H9 (cell line): ENCODE data around the gene ZDHHC1. TPM values are rescaled to one million over a fixed set of nuclear protein-coding genes. Genes with fewer than 3 reads are reported as not detected.

Source experiments
- DNase-seq: peaks from one replicate; pipeline ENCODE4 v3.0.0-alpha.2; 2017
- H2AFZ ChIP-seq: one replicate; pipeline ENCODE4 v1.6.1; 2013; ENCODE audit warnings: mild to moderate bottlenecking, low read length, control low read depth, moderate library complexity
- H2AK5ac ChIP-seq: 2 replicates; pipeline ENCODE4 v1.6.1; 2013; ENCODE audit warnings: low read length, control low read depth, mixed read lengths; ENCODE audit not compliant: insufficient read length
- H2BK120ac ChIP-seq: one replicate; pipeline ENCODE4 v1.6.1; 2013; ENCODE audit warnings: low read depth, mild to moderate bottlenecking, low read length, control low read depth, inconsistent platforms; ENCODE audit not compliant: poor library complexity, severe bottlenecking
- H2BK12ac ChIP-seq: 2 replicates; pipeline ENCODE4 v1.6.1; 2013; ENCODE audit warnings: low read length, control low read depth, mixed read lengths, low read depth; ENCODE audit not compliant: insufficient read length
- H2BK15ac ChIP-seq: 2 replicates; pipeline ENCODE4 v1.6.1; 2013; ENCODE audit warnings: low read depth, low read length, control low read depth
- H2BK20ac ChIP-seq: one replicate; pipeline ENCODE4 v1.6.1; 2013; ENCODE audit warnings: low read depth, mild to moderate bottlenecking, low read length, control low read depth, inconsistent platforms; ENCODE audit not compliant: poor library complexity, severe bottlenecking
- H2BK5ac ChIP-seq: 2 replicates; pipeline ENCODE4 v1.6.1; 2013; ENCODE audit warnings: low read length, control low read depth, mixed read lengths; ENCODE audit not compliant: insufficient read length
- H3K14ac ChIP-seq: 2 replicates; pipeline ENCODE4 v1.6.1; 2013; ENCODE audit warnings: low read length, control low read depth; ENCODE audit not compliant: insufficient read depth
- H3K18ac ChIP-seq: 2 replicates; pipeline ENCODE4 v1.6.1; 2013; ENCODE audit warnings: low read depth, mild to moderate bottlenecking, mixed read lengths, low read length, control low read depth; ENCODE audit not compliant: insufficient read length
- H3K23ac ChIP-seq: 2 replicates; pipeline ENCODE4 v1.6.1; 2013; ENCODE audit warnings: low read length, control low read depth, mixed read lengths, low read depth; ENCODE audit not compliant: insufficient read length
- H3K23me2 ChIP-seq: 2 replicates; pipeline ENCODE4 v1.6.1; 2013; ENCODE audit warnings: low read depth, mild to moderate bottlenecking, mixed read lengths, low read length, control low read depth; ENCODE audit not compliant: insufficient read length, poor library complexity, severe bottlenecking
- H3K27ac ChIP-seq: 2 replicates; pipeline ENCODE4 v1.5.1; 2013; ENCODE audit warnings: low read length, control low read depth, mixed read lengths, low read depth; ENCODE audit not compliant: insufficient read length
- H3K27me3 ChIP-seq: 2 replicates; pipeline ENCODE4 v1.6.1; 2013; ENCODE audit warnings: low read length, control low read depth, inconsistent platforms; ENCODE audit not compliant: insufficient read depth
- H3K4ac ChIP-seq: 2 replicates; pipeline ENCODE4 v1.6.1; 2013; ENCODE audit warnings: low read depth, mild to moderate bottlenecking, control low read depth, inconsistent platforms, low read length, moderate library complexity
- H3K4me1 ChIP-seq: 2 replicates; pipeline ENCODE4 v1.6.1; 2013; ENCODE audit warnings: low read length, control low read depth, inconsistent platforms; ENCODE audit not compliant: insufficient read depth
- H3K4me2 ChIP-seq: 2 replicates; pipeline ENCODE4 v1.6.1; 2013; ENCODE audit warnings: low read length, control low read depth, mixed read lengths; ENCODE audit not compliant: insufficient read length, insufficient read depth
- H3K56ac ChIP-seq: 2 replicates; pipeline ENCODE4 v1.6.1; 2013; ENCODE audit warnings: low read depth, mild to moderate bottlenecking, mixed read lengths, low read length, control low read depth; ENCODE audit not compliant: insufficient read length
- H3K79me1 ChIP-seq: 2 replicates; pipeline ENCODE4 v1.6.1; 2013; ENCODE audit warnings: low read depth, mild to moderate bottlenecking, moderate library complexity, low read length, control low read depth, inconsistent platforms; ENCODE audit not compliant: insufficient read depth, poor library complexity, severe bottlenecking
- H3K79me2 ChIP-seq: 2 replicates; pipeline ENCODE4 v1.6.1; 2013; ENCODE audit warnings: low read length, control low read depth, inconsistent platforms; ENCODE audit not compliant: insufficient read depth
- H3K9ac ChIP-seq: 2 replicates; pipeline ENCODE4 v1.6.1; 2013; ENCODE audit warnings: low read length, control low read depth, mixed read lengths; ENCODE audit not compliant: insufficient read length; ENCODE audit errors: extremely low read depth
- H3K9me3 ChIP-seq: one replicate; pipeline ENCODE4 v1.6.1; 2013; ENCODE audit warnings: low read depth, low read length, inconsistent platforms; ENCODE audit not compliant: control insufficient read depth
- H3T11ph ChIP-seq: one replicate; pipeline ENCODE4 v1.6.1; 2013; ENCODE audit warnings: mild to moderate bottlenecking, low read length, control low read depth, inconsistent platforms
- H4K20me1 ChIP-seq: one replicate; pipeline ENCODE4 v1.6.1; 2013; ENCODE audit not compliant: control insufficient read depth, insufficient read length, insufficient read depth
- H4K5ac ChIP-seq: 2 replicates; pipeline ENCODE4 v1.6.1; 2013; ENCODE audit warnings: low read depth, mild to moderate bottlenecking, mixed read lengths, low read length, control low read depth; ENCODE audit not compliant: insufficient read length
- H4K8ac ChIP-seq: replicated peaks from 2 replicates; pipeline ENCODE4 v1.6.1; 2013; ENCODE audit warnings: low read length, control low read depth, mixed read lengths, low read depth; ENCODE audit not compliant: insufficient read length
- H4K91ac ChIP-seq: 2 replicates; pipeline ENCODE4 v1.6.1; 2013; ENCODE audit warnings: low read depth, mild to moderate bottlenecking, moderate library complexity, mixed read lengths, low read length, control low read depth; ENCODE audit not compliant: insufficient read length
- H3K27ac Mint-ChIP-seq, 3 experiments: 2 replicates in 2 of 3; 3 replicates in 1 of 3; pipeline ENCODE4 v1.8.0; 2020 to 2021; ENCODE audit warnings: mixed read lengths in 3 of 3, mild to moderate bottlenecking in 1 of 3, moderate library complexity in 1 of 3
- H3K27me3 Mint-ChIP-seq: 2 replicates; pipeline ENCODE4 v1.8.0; 2021; ENCODE audit warnings: low read depth, mild to moderate bottlenecking, moderate library complexity, mixed read lengths
- H3K36me3 Mint-ChIP-seq, 3 experiments: 2 replicates in 2 of 3; 3 replicates in 1 of 3; pipeline ENCODE4 v1.8.0; 2020 to 2021; ENCODE audit warnings: low read depth in 3 of 3, mixed read lengths in 3 of 3; ENCODE audit not compliant: insufficient read depth in 1 of 3
- H3K4me1 Mint-ChIP-seq, 2 experiments: 2 replicates each; pipeline ENCODE4 v1.8.0; 2020; ENCODE audit warnings: mixed read lengths in 2 of 2
- H3K4me3 Mint-ChIP-seq, 2 experiments: 2 replicates in 1 of 2; 3 replicates in 1 of 2; pipeline ENCODE4 v1.8.0; 2020 to 2021; ENCODE audit warnings: mild to moderate bottlenecking in 2 of 2, mixed read lengths in 2 of 2, moderate library complexity in 1 of 2
- H3K9me3 Mint-ChIP-seq, 2 experiments: 2 replicates in 1 of 2; 3 replicates in 1 of 2; pipeline ENCODE4 v1.8.0; 2020; ENCODE audit warnings: mild to moderate bottlenecking in 2 of 2, mixed read lengths in 2 of 2, moderate library complexity in 1 of 2
- WGBS: extraction: QIAGEN DNeasy Blood & Tissue Kit; methylation state at CpG from one replicate; pipeline ENCODE4 v1.1.7; 2013; ENCODE audit warnings: missing lambda C conversion rate, low lambda C conversion rate, mixed read lengths; ENCODE audit not compliant: insufficient read length; ENCODE audit errors: extremely low coverage; 5-methylcytosine and 5-hydroxymethylcytosine counted together
- total RNA-seq: library from RNA; stranded (reverse); gene quantifications from 2 replicates; pipeline ENCODE4 v1.2.1, GENCODE V29; 2021
- TF ChIP-seq, protein P1 (sequence below): fragments of 200-600 bp; sonication (generic); conservative IDR thresholded peaks from 3 replicates; pipeline ENCODE4 v1.8.0; 2021; ENCODE audit warnings: antibody characterized with exemption, mild to moderate bottlenecking

ZDHHC1 gene
- total RNA-seq, 1 experiment from 2014 or later: 3.7 TPM

DNA sequence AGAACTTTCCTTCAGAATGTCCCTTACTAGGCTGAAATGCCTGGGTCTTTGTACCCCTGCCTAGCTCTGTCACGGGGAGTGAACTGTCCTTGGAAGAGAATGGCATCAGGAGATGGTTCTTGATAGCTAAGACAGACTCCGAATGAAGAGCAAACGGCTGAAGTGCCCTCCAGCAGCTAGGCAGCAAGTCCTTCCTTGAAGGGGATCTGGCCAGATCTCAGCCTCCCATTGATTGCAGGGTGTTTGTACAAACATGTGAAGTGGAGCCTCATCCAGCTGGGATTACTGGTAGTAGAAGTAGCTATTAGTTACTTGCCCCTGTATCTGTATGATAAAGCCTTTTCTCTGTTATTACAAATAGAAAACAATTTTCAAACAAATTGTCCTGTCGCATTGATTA lies 58.7 kb downstream of the ZDHHC1 start:
- H4K91ac ChIP-seq: no peak overlapping the region
- no peak overlapping the region for H3T11ph ChIP-seq
- TF ChIP-seq, protein P1, sequence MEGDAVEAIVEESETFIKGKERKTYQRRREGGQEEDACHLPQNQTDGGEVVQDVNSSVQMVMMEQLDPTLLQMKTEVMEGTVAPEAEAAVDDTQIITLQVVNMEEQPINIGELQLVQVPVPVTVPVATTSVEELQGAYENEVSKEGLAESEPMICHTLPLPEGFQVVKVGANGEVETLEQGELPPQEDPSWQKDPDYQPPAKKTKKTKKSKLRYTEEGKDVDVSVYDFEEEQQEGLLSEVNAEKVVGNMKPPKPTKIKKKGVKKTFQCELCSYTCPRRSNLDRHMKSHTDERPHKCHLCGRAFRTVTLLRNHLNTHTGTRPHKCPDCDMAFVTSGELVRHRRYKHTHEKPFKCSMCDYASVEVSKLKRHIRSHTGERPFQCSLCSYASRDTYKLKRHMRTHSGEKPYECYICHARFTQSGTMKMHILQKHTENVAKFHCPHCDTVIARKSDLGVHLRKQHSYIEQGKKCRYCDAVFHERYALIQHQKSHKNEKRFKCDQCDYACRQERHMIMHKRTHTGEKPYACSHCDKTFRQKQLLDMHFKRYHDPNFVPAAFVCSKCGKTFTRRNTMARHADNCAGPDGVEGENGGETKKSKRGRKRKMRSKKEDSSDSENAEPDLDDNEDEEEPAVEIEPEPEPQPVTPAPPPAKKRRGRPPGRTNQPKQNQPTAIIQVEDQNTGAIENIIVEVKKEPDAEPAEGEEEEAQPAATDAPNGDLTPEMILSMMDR: no peak
- H2BK15ac ChIP-seq: no peak overlapping the region
- no peak overlapping the region for H3K18ac ChIP-seq
- H3K14ac ChIP-seq: no peak overlapping the region; the same call in 1 of the 2 replicates
- Mint-ChIP-seq H3K4me3 (no peak overlapping the region), H3K27me3 (peaks cover 46% of the 10 kb centered on the region), H3K36me3 (no peaks in the 10 kb centered on the region), H3K4me1 (no peaks in the 10 kb centered on the region), H3K27ac (no peak overlapping the region), H3K9me3 (no peaks in the 10 kb centered on the region)
- no peaks in the 10 kb centered on the region for H3K4me1 ChIP-seq
- no peak overlapping the region for H2BK12ac ChIP-seq
- no peaks in the 10 kb centered on the region for H4K20me1 ChIP-seq
- H3K9ac ChIP-seq: no peak overlapping the region
- H3K23me2 ChIP-seq: no peaks in the 10 kb centered on the region
- no peak overlapping the region for H2BK5ac ChIP-seq
- H2BK20ac ChIP-seq: no peak overlapping the region
- H2BK120ac ChIP-seq: no peak overlapping the region
- H3K56ac ChIP-seq: no peak overlapping the region
- no peak overlapping the region for H3K4ac ChIP-seq
- no peak for DNase-seq
- no peaks in the 10 kb centered on the region for H3K79me2 ChIP-seq
- no peak overlapping the region for H4K5ac ChIP-seq
- H3K79me1 ChIP-seq: no peaks in the 10 kb centered on the region
- H3K27me3 ChIP-seq: no peaks in the 10 kb centered on the region
- H4K8ac ChIP-seq: no peak overlapping the region
- WGBS: no CpG with 5 or more reads among the region's 4 CpGs
- no peak overlapping the region for H2AFZ ChIP-seq
- H3K27ac ChIP-seq: no peak overlapping the region
- H2AK5ac ChIP-seq: no peak overlapping the region
- no peak overlapping the region for H3K4me2 ChIP-seq
- no peak overlapping the region for H3K23ac ChIP-seq
- no peaks in the 10 kb centered on the region for H3K9me3 ChIP-seq
